ENCODE results near the gene GPR161. TPM values are rescaled to one million over a fixed set of nuclear protein-coding genes. Genes with fewer than 3 reads are reported as not detected.

Gene GPR161
- total RNA-seq, 1 donor from 2014 or later, result 0.51 TPM

- Mint-ChIP-seq H3K9me3 (no peaks in the 10 kb centered on the region), H3K36me3 (ENCODE audit: low read depth) (peaks cover 10% of the 10 kb centered on the region), H3K27me3 (no peaks in the 10 kb centered on the region), H3K27ac (no peak overlapping the region), H3K4me3 (no peak overlapping the region), H3K4me1 (no peaks in the 10 kb centered on the region)
- DNase-seq, result no peak
- intact Hi-C loops (cut with micrococcal nuclease), result no loop called here
Observed at GRCh38 chr1:168050307-168050706, 86.4 kb downstream of the GPR161 start.

DNA sequence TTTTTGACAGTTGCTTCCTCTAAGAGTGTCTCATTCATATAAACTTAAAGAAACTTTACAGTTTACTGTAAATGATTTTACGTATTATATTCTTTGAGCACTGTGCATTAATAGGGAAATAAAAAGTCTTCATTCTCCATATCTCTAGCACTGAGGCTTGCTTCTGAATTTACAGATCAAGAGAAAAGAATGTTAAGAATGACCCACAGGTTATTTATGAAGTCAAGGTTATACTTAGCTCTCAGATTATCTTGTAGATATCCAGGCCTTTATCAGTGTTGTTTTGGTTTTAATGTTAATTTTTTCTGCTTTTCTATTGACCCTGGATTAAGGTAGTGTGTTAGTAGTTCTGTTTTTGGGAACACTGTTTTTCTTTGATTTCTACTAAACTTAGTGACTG, 91.4 kb downstream of the GPR161 start:
- intact Hi-C loops (cut with micrococcal nuclease), result no loop called here
- H3K36me3 Mint-ChIP-seq (ENCODE audit: low read depth), result peaks cover 28% of the 10 kb centered on the region
- no peak for DNase-seq
- H3K4me1 Mint-ChIP-seq, result no peaks in the 10 kb centered on the region
- H3K9me3 Mint-ChIP-seq, result no peaks in the 10 kb centered on the region
- H3K27ac Mint-ChIP-seq, result no peak overlapping the region
- no peak overlapping the region for H3K4me3 Mint-ChIP-seq
- H3K27me3 Mint-ChIP-seq, result no peaks in the 10 kb centered on the region

DNA sequence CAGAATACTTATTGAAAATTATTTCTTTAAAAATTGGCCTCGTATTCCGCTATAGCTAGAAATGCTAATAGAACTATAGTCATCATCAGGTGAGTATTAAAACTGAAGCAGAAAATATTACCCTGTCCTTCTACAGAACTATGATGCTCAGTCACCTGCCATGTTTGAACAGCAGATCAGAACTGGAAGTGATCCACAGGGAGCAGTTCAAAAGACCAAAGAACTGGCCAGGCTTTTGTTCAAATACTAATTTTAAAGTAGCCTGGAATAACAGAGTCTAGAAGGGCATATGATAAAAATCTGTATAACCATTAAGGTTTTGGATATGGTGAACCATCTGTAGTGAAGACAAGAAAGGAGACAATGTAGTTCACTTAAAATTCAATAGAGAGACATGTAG, 94.4 kb downstream of the GPR161 start:
- Mint-ChIP-seq H3K9me3 (no peaks in the 10 kb centered on the region), H3K27ac (no peak overlapping the region), H3K4me1 (no peaks in the 10 kb centered on the region), H3K36me3 (ENCODE audit: low read depth) (peaks cover 23% of the 10 kb centered on the region), H3K27me3 (no peaks in the 10 kb centered on the region), H3K4me3 (no peak overlapping the region)
- no peak for DNase-seq
- intact Hi-C loops (cut with micrococcal nuclease), result no loop called here

DNA sequence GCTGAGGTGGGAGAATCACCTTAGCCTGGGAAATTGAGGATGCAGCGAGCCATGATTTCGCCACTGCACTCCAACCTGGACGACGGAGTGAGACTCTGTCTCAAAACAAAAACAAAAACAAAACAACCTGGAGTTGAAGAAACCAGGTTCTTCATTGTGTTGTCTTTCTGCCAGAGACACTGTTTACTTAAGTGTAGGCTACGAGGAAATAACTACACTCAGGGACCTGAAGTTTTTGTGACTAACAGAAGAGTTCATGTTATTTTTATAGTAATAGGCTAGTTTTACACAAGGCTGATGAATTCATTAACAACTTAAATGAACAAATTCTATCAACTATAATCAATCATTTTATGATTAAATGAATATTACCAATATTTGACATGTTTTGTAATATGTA, 101.4 kb downstream of the GPR161 start:
- DNase-seq, result no peak
- intact Hi-C loops (cut with micrococcal nuclease), result no loop called here
- no peaks in the 10 kb centered on the region for H3K27me3 Mint-ChIP-seq
- H3K9me3 Mint-ChIP-seq, result no peaks in the 10 kb centered on the region
- H3K36me3 Mint-ChIP-seq (ENCODE audit: low read depth), result peaks cover 5% of the 10 kb centered on the region
- no peaks in the 10 kb centered on the region for H3K4me1 Mint-ChIP-seq
- H3K4me3 Mint-ChIP-seq, result no peak overlapping the region
- H3K27ac Mint-ChIP-seq, result no peak overlapping the region

DNA sequence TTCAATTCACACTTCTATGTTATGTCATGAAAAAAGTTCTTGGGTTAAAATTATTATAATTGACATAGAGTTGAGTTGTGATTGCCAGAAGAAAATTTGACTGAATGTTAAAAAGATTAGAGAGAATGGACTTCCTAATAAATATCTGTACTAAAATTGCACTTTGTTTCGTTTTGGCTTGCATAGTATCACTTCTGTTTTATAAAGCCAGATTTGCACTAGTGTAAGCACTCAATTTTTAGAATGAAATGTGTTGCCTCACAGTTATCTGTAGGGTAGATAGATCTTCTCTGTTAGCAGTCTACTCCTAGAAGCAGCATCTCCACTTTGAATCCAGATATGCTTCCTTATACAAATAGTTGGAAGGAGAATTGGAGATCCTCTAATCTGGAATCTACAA, 104.7 kb downstream of the GPR161 start:
- no peak for DNase-seq
- H3K9me3 Mint-ChIP-seq, result no peaks in the 10 kb centered on the region
- no peak overlapping the region for H3K4me3 Mint-ChIP-seq
- intact Hi-C loops (cut with micrococcal nuclease), result no loop called here
- H3K36me3 Mint-ChIP-seq (ENCODE audit: low read depth), result peaks cover 5% of the 10 kb centered on the region
- H3K27ac Mint-ChIP-seq, result no peak overlapping the region
- no peaks in the 10 kb centered on the region for H3K27me3 Mint-ChIP-seq
- H3K4me1 Mint-ChIP-seq, result no peaks in the 10 kb centered on the region

DNA sequence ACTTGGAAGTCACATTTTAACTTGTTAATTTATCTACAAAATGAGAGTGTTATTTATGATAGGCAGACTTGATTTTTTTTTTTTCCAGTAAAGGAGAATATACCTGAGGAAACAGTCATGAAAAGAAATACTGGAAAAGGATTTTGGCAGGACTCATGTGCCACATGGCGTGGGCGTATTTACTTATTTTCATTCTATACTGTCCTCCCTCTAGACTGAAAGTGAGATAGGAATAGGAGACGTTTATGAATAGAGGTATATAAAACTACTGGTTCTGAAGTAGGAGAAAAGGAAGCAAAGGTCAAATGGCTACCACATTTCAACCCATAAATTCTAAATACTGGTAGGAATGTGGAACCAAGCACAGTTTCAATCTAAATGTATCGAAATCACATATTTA, 105.1 kb downstream of the GPR161 start:
- intact Hi-C loops (cut with micrococcal nuclease), result no loop called here
- H3K9me3 Mint-ChIP-seq, result no peaks in the 10 kb centered on the region
- H3K36me3 Mint-ChIP-seq (ENCODE audit: low read depth), result peaks cover 5% of the 10 kb centered on the region
- H3K27ac Mint-ChIP-seq, result no peak overlapping the region
- no peak overlapping the region for H3K4me3 Mint-ChIP-seq
- DNase-seq, result no peak
- H3K27me3 Mint-ChIP-seq, result no peaks in the 10 kb centered on the region
- H3K4me1 Mint-ChIP-seq, result no peaks in the 10 kb centered on the region

- Mint-ChIP-seq H3K9me3 (no peaks in the 10 kb centered on the region), H3K4me3 (no peak overlapping the region), H3K27ac (no peak overlapping the region), H3K27me3 (no peaks in the 10 kb centered on the region), H3K4me1 (no peaks in the 10 kb centered on the region), H3K36me3 (ENCODE audit: low read depth) (peaks cover 5% of the 10 kb centered on the region)
- no peak for DNase-seq
- intact Hi-C loops (cut with micrococcal nuclease), result no loop called here
Observed at GRCh38 chr1:168031198-168031597, 105.5 kb downstream of the GPR161 start.

Other genes starting within 250 kb of the GPR161 start
- 0.09 and 0.19 TPM in 2 replicates for gene ADCY10, start 222.8 kb downstream of the GPR161 start, total RNA-seq
- 20.6 and 24.1 TPM in 2 replicates for gene DCAF6, start 200.2 kb downstream of the GPR161 start, total RNA-seq
- 32.2 and 38.9 TPM in 2 replicates for gene MPC2, start 199.9 kb downstream of the GPR161 start, total RNA-seq
- gene TIPRL, start 42.0 kb upstream of the GPR161 start, total RNA-seq, result 46.8 and 49.2 TPM in 2 replicates
- 64.3 and 65.7 TPM in 2 replicates for gene SFT2D2, start 89.1 kb upstream of the GPR161 start, total RNA-seq
- 2.5 and 3.2 TPM in 2 replicates for gene TBX19, start 143.9 kb upstream of the GPR161 start, total RNA-seq

All from activated CD4-positive, alpha-beta T cell treated with anti-CD3 and anti-CD28 coated beads, Interleukin-2, amount 10 ng/mL, durations not matched to agents 24 days and 14 days (primary cell).